GM12892 (cell line): Measurements from ENCODE around the gene WIPI1.

Experiments used
- POLR2A ChIP-seq: IDR thresholded peaks from 2 replicates; pipeline ENCODE4 v1.6.1; 2011; ENCODE audit warnings: low read depth, low read length, control low read depth
- POLR2AphosphoS5 ChIP-seq: IDR thresholded peaks from 2 replicates; pipeline ENCODE4 v1.6.1; 2011; ENCODE audit warnings: low read depth, low read length, control low read depth

GRCh38 chr17:68498479-68499326 lies 41.4 kb upstream of the WIPI1 start:
- TF ChIP-seq POLR2A = no peak
- TF ChIP-seq POLR2AphosphoS5 = no peak
